K562 (cell line): ENCODE data around the gene SPNS1. TPM values are rescaled to one million over a fixed set of nuclear protein-coding genes. Genes with fewer than 3 reads are reported as not detected.

ENCODE experiments used
- COPS2 ChIP-seq: fragments of 450-650 bp; conservative IDR thresholded peaks from 2 replicates; pipeline ENCODE4 v1.6.1; 2016; ENCODE audit warnings: mild to moderate bottlenecking, moderate library complexity
- DPF2 ChIP-seq: fragments of 450-650 bp; IDR thresholded peaks from 2 replicates; pipeline ENCODE4 v1.6.1; 2016
- FOXM1 ChIP-seq, 2 experiments: fragments of 450-650 bp in 1 of 2; sonication (generic) in 1 of 2; formaldehyde crosslinking in 1 of 2; IDR thresholded peaks; 2 replicates each; pipeline versions ENCODE4 v1.6.1 to v1.9.0; 2017 to 2022; ENCODE audit warnings: low read depth in 2 of 2, mild to moderate bottlenecking in 2 of 2, missing genetic modification reagents in 1 of 2, moderate library complexity in 1 of 2
- MED1 ChIP-seq: sonication (generic); formaldehyde crosslinking; IDR thresholded peaks from 2 replicates; pipeline ENCODE4 v1.8.1; 2023; ENCODE audit warnings: missing genetic modification reagents, borderline replicate concordance
- RFX5 ChIP-seq: IDR thresholded peaks from 2 replicates; pipeline ENCODE4 v1.6.1; 2011; ENCODE audit warnings: low read depth, mild to moderate bottlenecking, improper control_type of control experiment, low read length
- RNF2 ChIP-seq: sonication (generic); IDR thresholded peaks from 2 replicates; pipeline ENCODE4 v1.6.1; 2016
- SIRT6 ChIP-seq: IDR thresholded peaks from one replicate; pipeline ENCODE4 v1.6.1; 2012; ENCODE audit warnings: low read depth, mild to moderate bottlenecking, control low read depth, inconsistent platforms, low read length, moderate library complexity
- SMC3 ChIP-seq: conservative IDR thresholded peaks from 2 replicates; pipeline ENCODE4 v1.6.1; 2011; ENCODE audit warnings: low read depth, low read length, improper control_type of control experiment; ENCODE audit not compliant: insufficient read depth
- ZEB2 ChIP-seq: fragments of 450-650 bp; IDR thresholded peaks from 2 replicates; pipeline ENCODE4 v1.6.1; 2016
- ZFP36 ChIP-seq: fragments of 150-350 bp; IDR thresholded peaks from 2 replicates; pipeline ENCODE4 v1.6.1; 2018; ENCODE audit warnings: low read length, low read depth; ENCODE audit not compliant: partially characterized antibody
- ZNF217 ChIP-seq: sonication (generic); formaldehyde crosslinking; IDR thresholded peaks from 2 replicates; pipeline ENCODE4 v1.8.0; 2022; ENCODE audit warnings: mild to moderate bottlenecking, missing genetic modification reagents
- ZNF253 ChIP-seq: fragments of 250-450 bp; sonication (Bioruptor Pico); conservative IDR thresholded peaks from 2 replicates; pipeline ENCODE4 v1.6.1; 2021; ENCODE audit warnings: mild to moderate bottlenecking
- ZNF431 ChIP-seq: sonication (generic); formaldehyde crosslinking; IDR thresholded peaks from 2 replicates; pipeline ENCODE4 v1.8.0; 2022; ENCODE audit warnings: mild to moderate bottlenecking, missing genetic modification reagents
- polyA plus RNA-seq, 8 experiments: library from polyadenylated mRNA; depleted of rRNA in 4 of 8; stranded (reverse) in 5 of 8; unstranded in 3 of 8; fragments of >200 nt; fragmentation: Nextera tagmentation in 2 of 8; fragmentation: Illumina TruSeq in 1 of 8; extraction: Ambion mirVana in 2 of 8; extraction: Trizol in 1 of 8; gene quantifications; 2 replicates each; pipeline versions ENCODE4 v1.2.1 to v1.2.3, GENCODE V29; 2011 to 2014; ENCODE audit warnings: inconsistent platforms in 1 of 8, missing spikeins in 1 of 8
- total RNA-seq, 7 experiments: library from RNA; depleted of rRNA in 6 of 7; stranded (reverse); fragments of >200 nt in 6 of 7; fragmentation: Illumina TruSeq in 2 of 7; extraction: Trizol in 2 of 7; gene quantifications; 2 replicates each; pipeline versions ENCODE4 v1.2.1 to v1.2.3, GENCODE V29; 2011 to 2021; ENCODE audit warnings: low replicate concordance in 1 of 7
- TF ChIP-seq, protein P1 (sequence below): fragments of 250-450 bp; sonication (Bioruptor Pico); IDR thresholded peaks from 2 replicates; pipeline ENCODE4 v1.5.0; 2020; ENCODE audit warnings: mild to moderate bottlenecking
- TF ChIP-seq, protein P2 (sequence below): IDR thresholded peaks from 2 replicates; pipeline ENCODE4 v1.6.1; 2014; ENCODE audit warnings: antibody characterized with exemption
- TF ChIP-seq, protein P3 (sequence below): fragments of 250-450 bp; sonication (Bioruptor Pico); IDR thresholded peaks from 2 replicates; pipeline ENCODE4 v1.8.0; 2021; ENCODE audit warnings: moderate library complexity, mild to moderate bottlenecking, inconsistent platforms
- TF ChIP-seq, protein P4 (sequence below): IDR thresholded peaks from 2 replicates; pipeline ENCODE4 v1.6.1; 2012; ENCODE audit warnings: low read depth, low read length, improper control_type of control experiment, borderline replicate concordance
- TF ChIP-seq, protein P5 (sequence below): fragments of 250-450 bp; sonication (Bioruptor Pico); IDR thresholded peaks from 2 replicates; pipeline ENCODE4 v1.5.0; 2021
- TF ChIP-seq, protein P6 (sequence below): fragments of 450-650 bp; IDR thresholded peaks from 2 replicates; pipeline ENCODE4 v1.6.1; 2016; ENCODE audit warnings: missing biosample characterization, missing genetic modification characterization

The SPNS1 gene
- total and polyA plus RNA-seq, 9 of the 15 experiments (the other 6 are each of a cell fraction or from before 2014, with no cell fraction given), result 0.58 to 64.9 (median 13.7) TPM

DNA sequence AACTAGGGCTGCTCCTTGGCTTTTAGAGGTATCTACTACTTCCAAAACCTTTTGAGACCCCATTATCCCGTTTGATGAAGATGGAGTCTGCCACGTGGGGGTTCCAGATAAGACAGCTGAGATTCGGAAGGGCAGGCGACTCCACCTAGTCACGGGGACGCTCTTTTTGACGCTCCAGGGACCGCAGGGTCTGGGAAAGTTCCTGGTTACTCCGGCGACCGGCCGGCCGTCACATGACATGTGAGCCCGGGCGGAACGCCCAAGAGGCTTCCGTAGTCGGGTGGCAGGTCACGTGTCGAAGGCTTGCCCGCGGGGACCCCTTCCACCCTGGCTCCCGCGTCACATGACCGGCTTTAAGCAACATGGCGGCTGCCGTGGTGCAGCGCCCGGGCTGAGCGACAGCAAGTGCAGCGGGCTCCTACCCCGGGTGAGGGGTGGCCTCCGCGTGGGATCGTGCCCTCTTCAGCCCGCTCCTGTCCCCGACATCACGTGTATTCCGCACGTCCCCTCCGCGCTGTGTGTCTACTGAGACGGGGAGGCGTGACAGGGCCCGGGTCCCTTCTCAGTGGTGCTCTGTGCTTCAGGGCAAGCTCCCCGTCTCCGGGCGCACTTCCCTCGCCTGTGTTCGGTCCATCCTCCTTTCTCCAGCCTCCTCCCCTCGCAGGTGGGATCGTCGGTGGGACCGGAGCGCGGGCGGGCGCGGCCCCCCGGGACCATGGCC, at the start of gene SPNS1 (continued):
- TF ChIP-seq, protein P1, sequence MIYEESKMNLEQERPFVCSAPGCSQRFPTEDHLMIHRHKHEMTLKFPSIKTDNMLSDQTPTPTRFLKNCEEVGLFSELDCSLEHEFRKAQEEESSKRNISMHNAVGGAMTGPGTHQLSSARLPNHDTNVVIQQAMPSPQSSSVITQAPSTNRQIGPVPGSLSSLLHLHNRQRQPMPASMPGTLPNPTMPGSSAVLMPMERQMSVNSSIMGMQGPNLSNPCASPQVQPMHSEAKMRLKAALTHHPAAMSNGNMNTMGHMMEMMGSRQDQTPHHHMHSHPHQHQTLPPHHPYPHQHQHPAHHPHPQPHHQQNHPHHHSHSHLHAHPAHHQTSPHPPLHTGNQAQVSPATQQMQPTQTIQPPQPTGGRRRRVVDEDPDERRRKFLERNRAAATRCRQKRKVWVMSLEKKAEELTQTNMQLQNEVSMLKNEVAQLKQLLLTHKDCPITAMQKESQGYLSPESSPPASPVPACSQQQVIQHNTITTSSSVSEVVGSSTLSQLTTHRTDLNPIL (CRISPR knock-in tag), result no peak
- no peak for TF ChIP-seq MED1 (CRISPR knock-in tag)
- TF ChIP-seq COPS2, result no peak
- TF ChIP-seq RFX5, result no peak
- 0 out of 2 replicates have a peak, but pooled peaks have one; percentile 31 for TF ChIP-seq ZNF431
- TF ChIP-seq ZEB2, result peak; percentile 34; the same call in 1 of the 2 replicates
- peak; percentile 87 for TF ChIP-seq RNF2
- TF ChIP-seq, protein P2, sequence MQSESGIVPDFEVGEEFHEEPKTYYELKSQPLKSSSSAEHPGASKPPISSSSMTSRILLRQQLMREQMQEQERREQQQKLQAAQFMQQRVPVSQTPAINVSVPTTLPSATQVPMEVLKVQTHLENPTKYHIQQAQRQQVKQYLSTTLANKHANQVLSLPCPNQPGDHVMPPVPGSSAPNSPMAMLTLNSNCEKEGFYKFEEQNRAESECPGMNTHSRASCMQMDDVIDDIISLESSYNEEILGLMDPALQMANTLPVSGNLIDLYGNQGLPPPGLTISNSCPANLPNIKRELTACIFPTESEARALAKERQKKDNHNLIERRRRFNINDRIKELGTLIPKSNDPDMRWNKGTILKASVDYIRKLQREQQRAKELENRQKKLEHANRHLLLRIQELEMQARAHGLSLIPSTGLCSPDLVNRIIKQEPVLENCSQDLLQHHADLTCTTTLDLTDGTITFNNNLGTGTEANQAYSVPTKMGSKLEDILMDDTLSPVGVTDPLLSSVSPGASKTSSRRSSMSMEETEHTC, result peak; percentile 98
- TF ChIP-seq, protein P3, sequence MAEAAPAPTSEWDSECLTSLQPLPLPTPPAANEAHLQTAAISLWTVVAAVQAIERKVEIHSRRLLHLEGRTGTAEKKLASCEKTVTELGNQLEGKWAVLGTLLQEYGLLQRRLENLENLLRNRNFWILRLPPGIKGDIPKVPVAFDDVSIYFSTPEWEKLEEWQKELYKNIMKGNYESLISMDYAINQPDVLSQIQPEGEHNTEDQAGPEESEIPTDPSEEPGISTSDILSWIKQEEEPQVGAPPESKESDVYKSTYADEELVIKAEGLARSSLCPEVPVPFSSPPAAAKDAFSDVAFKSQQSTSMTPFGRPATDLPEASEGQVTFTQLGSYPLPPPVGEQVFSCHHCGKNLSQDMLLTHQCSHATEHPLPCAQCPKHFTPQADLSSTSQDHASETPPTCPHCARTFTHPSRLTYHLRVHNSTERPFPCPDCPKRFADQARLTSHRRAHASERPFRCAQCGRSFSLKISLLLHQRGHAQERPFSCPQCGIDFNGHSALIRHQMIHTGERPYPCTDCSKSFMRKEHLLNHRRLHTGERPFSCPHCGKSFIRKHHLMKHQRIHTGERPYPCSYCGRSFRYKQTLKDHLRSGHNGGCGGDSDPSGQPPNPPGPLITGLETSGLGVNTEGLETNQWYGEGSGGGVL, result no peak
- no peak for TF ChIP-seq ZFP36
- TF ChIP-seq, protein P4, sequence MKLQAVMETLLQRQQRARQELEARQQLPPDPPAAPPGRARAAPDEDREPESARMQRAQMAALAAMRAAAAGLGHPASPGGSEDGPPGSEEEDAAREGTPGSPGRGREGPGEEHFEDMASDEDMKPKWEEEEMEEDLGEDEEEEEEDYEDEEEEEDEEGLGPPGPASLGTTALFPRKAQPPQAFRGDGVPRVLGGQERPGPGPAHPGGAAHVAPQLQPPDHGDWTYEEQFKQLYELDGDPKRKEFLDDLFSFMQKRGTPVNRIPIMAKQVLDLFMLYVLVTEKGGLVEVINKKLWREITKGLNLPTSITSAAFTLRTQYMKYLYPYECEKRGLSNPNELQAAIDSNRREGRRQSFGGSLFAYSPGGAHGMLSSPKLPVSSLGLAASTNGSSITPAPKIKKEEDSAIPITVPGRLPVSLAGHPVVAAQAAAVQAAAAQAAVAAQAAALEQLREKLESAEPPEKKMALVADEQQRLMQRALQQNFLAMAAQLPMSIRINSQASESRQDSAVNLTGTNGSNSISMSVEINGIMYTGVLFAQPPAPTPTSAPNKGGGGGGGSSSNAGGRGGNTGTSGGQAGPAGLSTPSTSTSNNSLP, result no peak
- no peak for TF ChIP-seq SMC3
- no peak for TF ChIP-seq DPF2
- no peak for TF ChIP-seq ZNF253 (CRISPR knock-in tag)
- TF ChIP-seq, protein P5, sequence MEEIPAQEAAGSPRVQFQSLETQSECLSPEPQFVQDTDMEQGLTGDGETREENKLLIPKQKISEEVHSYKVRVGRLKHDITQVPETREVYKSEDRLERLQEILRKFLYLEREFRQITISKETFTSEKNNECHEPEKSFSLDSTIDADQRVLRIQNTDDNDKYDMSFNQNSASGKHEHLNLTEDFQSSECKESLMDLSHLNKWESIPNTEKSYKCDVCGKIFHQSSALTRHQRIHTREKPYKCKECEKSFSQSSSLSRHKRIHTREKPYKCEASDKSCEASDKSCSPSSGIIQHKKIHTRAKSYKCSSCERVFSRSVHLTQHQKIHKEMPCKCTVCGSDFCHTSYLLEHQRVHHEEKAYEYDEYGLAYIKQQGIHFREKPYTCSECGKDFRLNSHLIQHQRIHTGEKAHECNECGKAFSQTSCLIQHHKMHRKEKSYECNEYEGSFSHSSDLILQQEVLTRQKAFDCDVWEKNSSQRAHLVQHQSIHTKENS (CRISPR knock-in tag), result no peak
- no peak for TF ChIP-seq FOXM1 (IDR thresholded peaks at IDR 0.05; ENCODE audit: low read depth)
- TF ChIP-seq FOXM1 (CRISPR knock-in tag; IDR thresholded peaks at IDR 0.05; ENCODE audit: low read depth), result 0 out of 2 replicates have a peak, but pooled peaks have one; percentile 59
- TF ChIP-seq, protein P6, sequence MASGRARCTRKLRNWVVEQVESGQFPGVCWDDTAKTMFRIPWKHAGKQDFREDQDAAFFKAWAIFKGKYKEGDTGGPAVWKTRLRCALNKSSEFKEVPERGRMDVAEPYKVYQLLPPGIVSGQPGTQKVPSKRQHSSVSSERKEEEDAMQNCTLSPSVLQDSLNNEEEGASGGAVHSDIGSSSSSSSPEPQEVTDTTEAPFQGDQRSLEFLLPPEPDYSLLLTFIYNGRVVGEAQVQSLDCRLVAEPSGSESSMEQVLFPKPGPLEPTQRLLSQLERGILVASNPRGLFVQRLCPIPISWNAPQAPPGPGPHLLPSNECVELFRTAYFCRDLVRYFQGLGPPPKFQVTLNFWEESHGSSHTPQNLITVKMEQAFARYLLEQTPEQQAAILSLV, result no peak
- TF ChIP-seq SIRT6, result no peak
- no peak for TF ChIP-seq ZNF217 (CRISPR knock-in tag)
